CD14-positive monocyte (primary cell): ENCODE data around the gene IGF1R. TPM values are rescaled to one million over a fixed set of nuclear protein-coding genes. Genes with fewer than 3 reads are reported as not detected.

Experiments
- DNase-seq, 3 donors: peaks; one replicate each; pipeline ENCODE4 v3.0.0-alpha.2; 2011 to 2022
- H2AFZ ChIP-seq: 2 replicates; pipeline ENCODE4 v1.6.0; 2012; ENCODE audit warnings: mild to moderate bottlenecking, low read depth, low read length, inconsistent platforms; ENCODE audit not compliant: insufficient read depth, poor library complexity, severe bottlenecking
- H3K27ac ChIP-seq, 2 donors: 1 replicate in 1 of 2; 2 replicates in 1 of 2; pipeline ENCODE4 v1.5.1; 2012 to 2013; ENCODE audit warnings: low read length in 2 of 2, control low read depth in 1 of 2, inconsistent platforms in 1 of 2, low read depth in 1 of 2, mild to moderate bottlenecking in 1 of 2
- H3K27me3 ChIP-seq, 2 donors: one replicate each; pipeline versions ENCODE4 v1.6.0 to v1.6.1; 2011 to 2013; ENCODE audit warnings: low read length in 2 of 2; ENCODE audit not compliant: control insufficient read depth in 2 of 2, insufficient read depth in 2 of 2
- H3K36me3 ChIP-seq, 2 donors: replicated peaks in 1 of 2; 1 replicate in 1 of 2; 2 replicates in 1 of 2; pipeline versions ENCODE4 v1.5.1 to v1.6.1; 2012 to 2013; ENCODE audit warnings: low read length in 2 of 2, control low read depth in 1 of 2, inconsistent platforms in 1 of 2, mild to moderate bottlenecking in 1 of 2; ENCODE audit not compliant: insufficient read depth in 2 of 2, control insufficient read depth in 1 of 2
- H3K4me1 ChIP-seq, 2 donors: 1 replicate in 1 of 2; 2 replicates in 1 of 2; pipeline versions ENCODE4 v1.5.1 to v1.6.1; 2012 to 2013; ENCODE audit warnings: low read length in 2 of 2, control low read depth in 1 of 2, inconsistent platforms in 1 of 2, mild to moderate bottlenecking in 1 of 2, moderate library complexity in 1 of 2; ENCODE audit not compliant: insufficient read depth in 2 of 2, control insufficient read depth in 1 of 2
- H3K4me2 ChIP-seq: replicated peaks from 2 replicates; pipeline ENCODE3; 2012; ENCODE audit warnings: low read length, moderate library complexity, mild to moderate bottlenecking; ENCODE audit not compliant: poor library complexity, severe bottlenecking; ENCODE audit errors: extremely low read depth
- H3K4me3 ChIP-seq, 3 experiments: fragments of 200-600 bp in 1 of 3; sonication (generic) in 1 of 3; replicated peaks in 1 of 3; 1 replicate in 2 of 3; 2 replicates in 1 of 3; pipeline ENCODE4 v1.5.1; 2011 to 2013; ENCODE audit warnings: low read length in 3 of 3, mild to moderate bottlenecking in 3 of 3, control low read depth in 2 of 3, low read depth in 2 of 3, inconsistent platforms in 1 of 3, moderate library complexity in 1 of 3
- H3K79me2 ChIP-seq: 2 replicates; pipeline ENCODE4 v1.6.0; 2012; ENCODE audit warnings: mild to moderate bottlenecking, control low read depth, inconsistent platforms, low read length, moderate library complexity; ENCODE audit not compliant: insufficient read depth
- H3K9ac ChIP-seq: 2 replicates; pipeline ENCODE4 v1.6.0; 2017; ENCODE audit warnings: low read length, mild to moderate bottlenecking; ENCODE audit not compliant: insufficient read depth, poor library complexity, severe bottlenecking
- H3K9me3 ChIP-seq, 2 donors: replicated peaks in 1 of 2; 1 replicate in 1 of 2; 2 replicates in 1 of 2; pipeline versions ENCODE4 v1.5.1 to v1.6.1; 2012 to 2013; ENCODE audit warnings: low read length in 2 of 2, control low read depth in 1 of 2; ENCODE audit not compliant: control insufficient read depth in 1 of 2, insufficient read depth in 1 of 2
- H4K20me1 ChIP-seq: 2 replicates; pipeline ENCODE4 v1.6.0; 2012; ENCODE audit warnings: mild to moderate bottlenecking, low read length, control low read depth, moderate library complexity; ENCODE audit not compliant: insufficient read depth
- H3K27ac Mint-ChIP-seq, 7 donors: one replicate each; pipeline ENCODE4 v1.8.0; 2020; ENCODE audit warnings: mild to moderate bottlenecking in 7 of 7, mixed read lengths in 7 of 7, moderate library complexity in 6 of 7, inconsistent platforms in 2 of 7
- H3K27me3 Mint-ChIP-seq, 3 donors: one replicate each; pipeline ENCODE4 v1.8.0; 2021 to 2022; ENCODE audit warnings: low read depth in 3 of 3, mild to moderate bottlenecking in 3 of 3, mixed read lengths in 3 of 3, moderate library complexity in 3 of 3, inconsistent platforms in 1 of 3
- H3K36me3 Mint-ChIP-seq, 2 donors: one replicate each; pipeline ENCODE4 v1.8.0; 2020; ENCODE audit warnings: mixed read lengths in 2 of 2, inconsistent platforms in 1 of 2, mild to moderate bottlenecking in 1 of 2
- H3K4me1 Mint-ChIP-seq: one replicate; pipeline ENCODE4 v1.8.0; 2020; ENCODE audit warnings: mild to moderate bottlenecking, mixed read lengths
- H3K4me3 Mint-ChIP-seq, 2 donors: one replicate each; pipeline ENCODE4 v1.8.0; 2020; ENCODE audit warnings: mild to moderate bottlenecking in 2 of 2, mixed read lengths in 2 of 2, moderate library complexity in 1 of 2
- H3K9me3 Mint-ChIP-seq, 7 donors: one replicate each; pipeline ENCODE4 v1.8.0; 2020 to 2022; ENCODE audit warnings: mixed read lengths in 7 of 7, mild to moderate bottlenecking in 6 of 7, moderate library complexity in 6 of 7, inconsistent platforms in 2 of 7
- WGBS: methylation state at CpG from one replicate; pipeline ENCODE4 v1.1.5; 2013; ENCODE audit warnings: missing lambda C conversion rate; ENCODE audit not compliant: insufficient coverage; 5-methylcytosine and 5-hydroxymethylcytosine counted together
- intact Hi-C, 2 donors: fragments of 100-400 bp; cut with micrococcal nuclease; formaldehyde crosslinking; loops; one replicate each; pipeline versions ENCODE4 v1.15.0 to v1.15.1; 2023
- polyA plus RNA-seq, 3 donors: library from polyadenylated mRNA; depleted of rRNA in 1 of 3; unstranded in 2 of 3; stranded (reverse) in 1 of 3; fragments of 300-500 nt in 2 of 3; fragments of >200 nt in 1 of 3; fragmentation: Illumina TruSeq in 2 of 3; gene quantifications; 1 replicate in 2 of 3; 2 replicates in 1 of 3; pipeline ENCODE4 v1.2.3, GENCODE V29; 2012 to 2021
- TF ChIP-seq, protein P1 (sequence below): fragments of 200-600 bp; IDR thresholded peaks from one replicate; pipeline ENCODE4 v1.8.0; 2022; ENCODE audit warnings: antibody characterized with exemption, mild to moderate bottlenecking

The IGF1R gene
- polyA plus RNA-seq, 3 donors: 0.35 to 4.9 (median 0.67) TPM

DNA sequence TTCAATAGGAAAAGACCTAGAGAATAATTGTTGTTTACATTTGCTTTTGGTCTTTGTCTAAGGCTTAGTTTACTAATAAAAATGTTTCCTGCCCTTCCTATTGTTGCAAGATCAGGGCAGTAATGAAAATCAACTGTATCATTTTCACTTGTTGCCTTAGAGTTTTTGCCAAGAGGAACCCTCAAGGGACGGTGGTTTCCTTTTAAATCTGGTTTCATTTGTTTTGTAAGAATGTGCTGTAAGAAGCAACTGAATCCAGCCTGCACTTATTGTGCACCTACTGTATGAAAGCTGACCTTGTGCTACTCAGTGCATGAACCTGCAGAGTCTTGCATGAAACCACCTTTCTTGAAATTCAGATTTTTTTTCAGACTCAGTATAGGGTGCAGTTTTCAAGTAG, 5.3 kb downstream of the IGF1R start:
- Histone ChIP-seq H3K27me3 (peaks cover 18 to 34% of the 10 kb centered on the region in 2 donors), H3K4me1 (peaks cover 26 to 35% of the 10 kb centered on the region in 2 donors), H2AFZ (no peak overlapping the region), H3K4me2 (no peak overlapping the region), H3K9me3 (no peaks in the 10 kb centered on the region), H3K36me3 (no peaks in the 10 kb centered on the region), H4K20me1 (peaks cover 88% of the 10 kb centered on the region), H3K79me2 (peaks cover 88% of the 10 kb centered on the region), H3K9ac (no peak overlapping the region), H3K27ac (no peak overlapping the region), H3K4me3 (no peak overlapping the region)
- H3K36me3 Mint-ChIP-seq: peaks cover 4 to 17% of the 10 kb centered on the region in 2 donors
- 0% methylated on average over 1 of the region's 1 CpG for WGBS
- peaks cover 42% of the 10 kb centered on the region for H3K4me1 Mint-ChIP-seq
- DNase-seq: no peak
- TF ChIP-seq, protein P1, sequence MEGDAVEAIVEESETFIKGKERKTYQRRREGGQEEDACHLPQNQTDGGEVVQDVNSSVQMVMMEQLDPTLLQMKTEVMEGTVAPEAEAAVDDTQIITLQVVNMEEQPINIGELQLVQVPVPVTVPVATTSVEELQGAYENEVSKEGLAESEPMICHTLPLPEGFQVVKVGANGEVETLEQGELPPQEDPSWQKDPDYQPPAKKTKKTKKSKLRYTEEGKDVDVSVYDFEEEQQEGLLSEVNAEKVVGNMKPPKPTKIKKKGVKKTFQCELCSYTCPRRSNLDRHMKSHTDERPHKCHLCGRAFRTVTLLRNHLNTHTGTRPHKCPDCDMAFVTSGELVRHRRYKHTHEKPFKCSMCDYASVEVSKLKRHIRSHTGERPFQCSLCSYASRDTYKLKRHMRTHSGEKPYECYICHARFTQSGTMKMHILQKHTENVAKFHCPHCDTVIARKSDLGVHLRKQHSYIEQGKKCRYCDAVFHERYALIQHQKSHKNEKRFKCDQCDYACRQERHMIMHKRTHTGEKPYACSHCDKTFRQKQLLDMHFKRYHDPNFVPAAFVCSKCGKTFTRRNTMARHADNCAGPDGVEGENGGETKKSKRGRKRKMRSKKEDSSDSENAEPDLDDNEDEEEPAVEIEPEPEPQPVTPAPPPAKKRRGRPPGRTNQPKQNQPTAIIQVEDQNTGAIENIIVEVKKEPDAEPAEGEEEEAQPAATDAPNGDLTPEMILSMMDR: no peak
- peaks cover 0 to 12% (median 10%) of the 10 kb centered on the region in 7 donors for H3K9me3 Mint-ChIP-seq
- intact Hi-C loops: no loop called here
- H3K27me3 Mint-ChIP-seq: peaks cover 32 to 37% (median 33%) of the 10 kb centered on the region in 3 donors
- no peak overlapping the region for H3K4me3 Mint-ChIP-seq
- no peak overlapping the region for H3K27ac Mint-ChIP-seq

DNA sequence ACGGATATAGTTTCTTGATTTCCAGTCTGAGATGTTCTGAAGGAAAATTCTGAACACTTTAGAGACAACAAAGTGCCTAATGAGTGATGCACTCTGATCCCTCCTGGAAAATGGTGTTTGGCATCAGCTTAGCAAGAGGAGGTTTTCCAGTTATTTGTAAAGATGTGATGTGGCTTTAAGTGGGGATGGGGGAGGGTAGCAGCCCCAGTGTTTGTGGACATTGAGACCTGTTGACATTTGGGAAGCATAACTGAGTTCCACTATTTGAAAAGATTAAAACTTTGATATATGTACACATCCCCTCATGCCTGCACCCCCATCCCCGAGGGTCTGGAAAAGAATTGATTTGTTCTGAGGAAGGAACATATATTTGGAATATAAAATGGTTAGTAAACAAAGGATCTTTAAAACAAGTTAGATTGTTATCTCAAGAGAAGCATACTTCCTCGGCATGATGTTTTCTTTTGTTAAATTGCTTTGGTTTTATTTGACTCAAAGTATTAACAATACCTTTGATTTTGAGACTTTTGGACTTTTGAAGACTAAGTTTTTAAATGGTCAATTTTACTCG, 6.5 kb downstream of the IGF1R start:
- TF ChIP-seq, protein P1: no peak
- Mint-ChIP-seq H3K4me3 (no peak overlapping the region), H3K4me1 (peaks cover 44% of the 10 kb centered on the region), H3K36me3 (peaks cover 4 to 17% of the 10 kb centered on the region in 2 donors), H3K9me3 (peaks cover 0 to 12% (median 10%) of the 10 kb centered on the region in 7 donors), H3K27me3 (peaks cover 32 to 33% (median 32%) of the 10 kb centered on the region in 3 donors), H3K27ac (no peak overlapping the region)
- H3K36me3 ChIP-seq: no peaks in the 10 kb centered on the region
- peaks cover 18 to 32% of the 10 kb centered on the region in 2 donors for H3K27me3 ChIP-seq
- no CpG with 5 or more reads among the region's 4 CpGs for WGBS
- H3K4me3 ChIP-seq: no peak overlapping the region
- no peak overlapping the region for H3K27ac ChIP-seq
- DNase-seq: no peak
- H3K79me2 ChIP-seq: peaks cover 95% of the 10 kb centered on the region
- intact Hi-C loops: no loop called here
- no peaks in the 10 kb centered on the region for H3K9me3 ChIP-seq
- no peak overlapping the region for H3K4me2 ChIP-seq
- peaks cover 98% of the 10 kb centered on the region for H4K20me1 ChIP-seq
- no peak overlapping the region for H3K9ac ChIP-seq
- H3K4me1 ChIP-seq: peaks cover 26 to 31% of the 10 kb centered on the region in 2 donors
- no peak overlapping the region for H2AFZ ChIP-seq
